CD14-positive monocyte (primary cell): ENCODE results near the gene BNC2. TPM values are rescaled to one million over a fixed set of nuclear protein-coding genes. Genes with fewer than 3 reads are reported as not detected.

Experiments
- DNase-seq, 3 donors: peaks; one replicate each; pipeline ENCODE4 v3.0.0-alpha.2; 2011 to 2022
- H2AFZ ChIP-seq: 2 replicates; pipeline ENCODE4 v1.6.0; 2012; ENCODE audit warnings: mild to moderate bottlenecking, low read depth, low read length, inconsistent platforms; ENCODE audit not compliant: insufficient read depth, poor library complexity, severe bottlenecking
- H3K27ac ChIP-seq, 2 donors: 1 replicate in 1 of 2; 2 replicates in 1 of 2; pipeline ENCODE4 v1.5.1; 2012 to 2013; ENCODE audit warnings: low read length in 2 of 2, control low read depth in 1 of 2, inconsistent platforms in 1 of 2, low read depth in 1 of 2, mild to moderate bottlenecking in 1 of 2
- H3K27me3 ChIP-seq, 2 donors: one replicate each; pipeline versions ENCODE4 v1.6.0 to v1.6.1; 2011 to 2013; ENCODE audit warnings: low read length in 2 of 2; ENCODE audit not compliant: control insufficient read depth in 2 of 2, insufficient read depth in 2 of 2
- H3K36me3 ChIP-seq, 2 donors: replicated peaks in 1 of 2; 1 replicate in 1 of 2; 2 replicates in 1 of 2; pipeline versions ENCODE4 v1.5.1 to v1.6.1; 2012 to 2013; ENCODE audit warnings: low read length in 2 of 2, control low read depth in 1 of 2, inconsistent platforms in 1 of 2, mild to moderate bottlenecking in 1 of 2; ENCODE audit not compliant: insufficient read depth in 2 of 2, control insufficient read depth in 1 of 2
- H3K4me1 ChIP-seq, 2 donors: 1 replicate in 1 of 2; 2 replicates in 1 of 2; pipeline versions ENCODE4 v1.5.1 to v1.6.1; 2012 to 2013; ENCODE audit warnings: low read length in 2 of 2, control low read depth in 1 of 2, inconsistent platforms in 1 of 2, mild to moderate bottlenecking in 1 of 2, moderate library complexity in 1 of 2; ENCODE audit not compliant: insufficient read depth in 2 of 2, control insufficient read depth in 1 of 2
- H3K4me2 ChIP-seq: replicated peaks from 2 replicates; pipeline ENCODE3; 2012; ENCODE audit warnings: low read length, moderate library complexity, mild to moderate bottlenecking; ENCODE audit not compliant: poor library complexity, severe bottlenecking; ENCODE audit errors: extremely low read depth
- H3K4me3 ChIP-seq, 3 experiments: fragments of 200-600 bp in 1 of 3; sonication (generic) in 1 of 3; replicated peaks in 1 of 3; 1 replicate in 2 of 3; 2 replicates in 1 of 3; pipeline ENCODE4 v1.5.1; 2011 to 2013; ENCODE audit warnings: low read length in 3 of 3, mild to moderate bottlenecking in 3 of 3, control low read depth in 2 of 3, low read depth in 2 of 3, inconsistent platforms in 1 of 3, moderate library complexity in 1 of 3
- H3K79me2 ChIP-seq: 2 replicates; pipeline ENCODE4 v1.6.0; 2012; ENCODE audit warnings: mild to moderate bottlenecking, control low read depth, inconsistent platforms, low read length, moderate library complexity; ENCODE audit not compliant: insufficient read depth
- H3K9ac ChIP-seq: 2 replicates; pipeline ENCODE4 v1.6.0; 2017; ENCODE audit warnings: low read length, mild to moderate bottlenecking; ENCODE audit not compliant: insufficient read depth, poor library complexity, severe bottlenecking
- H3K9me3 ChIP-seq, 2 donors: replicated peaks in 1 of 2; 1 replicate in 1 of 2; 2 replicates in 1 of 2; pipeline versions ENCODE4 v1.5.1 to v1.6.1; 2012 to 2013; ENCODE audit warnings: low read length in 2 of 2, control low read depth in 1 of 2; ENCODE audit not compliant: control insufficient read depth in 1 of 2, insufficient read depth in 1 of 2
- H4K20me1 ChIP-seq: 2 replicates; pipeline ENCODE4 v1.6.0; 2012; ENCODE audit warnings: mild to moderate bottlenecking, low read length, control low read depth, moderate library complexity; ENCODE audit not compliant: insufficient read depth
- H3K27ac Mint-ChIP-seq, 7 donors: one replicate each; pipeline ENCODE4 v1.8.0; 2020; ENCODE audit warnings: mild to moderate bottlenecking in 7 of 7, mixed read lengths in 7 of 7, moderate library complexity in 6 of 7, inconsistent platforms in 2 of 7
- H3K27me3 Mint-ChIP-seq, 3 donors: one replicate each; pipeline ENCODE4 v1.8.0; 2021 to 2022; ENCODE audit warnings: low read depth in 3 of 3, mild to moderate bottlenecking in 3 of 3, mixed read lengths in 3 of 3, moderate library complexity in 3 of 3, inconsistent platforms in 1 of 3
- H3K36me3 Mint-ChIP-seq, 2 donors: one replicate each; pipeline ENCODE4 v1.8.0; 2020; ENCODE audit warnings: mixed read lengths in 2 of 2, inconsistent platforms in 1 of 2, mild to moderate bottlenecking in 1 of 2
- H3K4me1 Mint-ChIP-seq: one replicate; pipeline ENCODE4 v1.8.0; 2020; ENCODE audit warnings: mild to moderate bottlenecking, mixed read lengths
- H3K4me3 Mint-ChIP-seq, 2 donors: one replicate each; pipeline ENCODE4 v1.8.0; 2020; ENCODE audit warnings: mild to moderate bottlenecking in 2 of 2, mixed read lengths in 2 of 2, moderate library complexity in 1 of 2
- H3K9me3 Mint-ChIP-seq, 7 donors: one replicate each; pipeline ENCODE4 v1.8.0; 2020 to 2022; ENCODE audit warnings: mixed read lengths in 7 of 7, mild to moderate bottlenecking in 6 of 7, moderate library complexity in 6 of 7, inconsistent platforms in 2 of 7
- CTCF ChIP-seq: fragments of 200-600 bp; IDR thresholded peaks from one replicate; pipeline ENCODE4 v1.8.0; 2022; ENCODE audit warnings: antibody characterized with exemption, mild to moderate bottlenecking
- WGBS: methylation state at CpG from one replicate; pipeline ENCODE4 v1.1.5; 2013; ENCODE audit warnings: missing lambda C conversion rate; ENCODE audit not compliant: insufficient coverage; 5-methylcytosine and 5-hydroxymethylcytosine counted together
- intact Hi-C, 2 donors: fragments of 100-400 bp; cut with micrococcal nuclease; formaldehyde crosslinking; loops; one replicate each; pipeline versions ENCODE4 v1.15.0 to v1.15.1; 2023
- polyA plus RNA-seq, 3 donors: library from polyadenylated mRNA; depleted of rRNA in 1 of 3; unstranded in 2 of 3; stranded (reverse) in 1 of 3; fragments of 300-500 nt in 2 of 3; fragments of >200 nt in 1 of 3; fragmentation: Illumina TruSeq in 2 of 3; gene quantifications; 1 replicate in 2 of 3; 2 replicates in 1 of 3; pipeline ENCODE4 v1.2.3, GENCODE V29; 2012 to 2021

BNC2 gene
- polyA plus RNA-seq, 3 donors = 0.01 TPM; not detected in 2

- DNase-seq = no peak
- no peak overlapping the region for H3K27ac Mint-ChIP-seq
- intact Hi-C loops = no loop called here
- Histone ChIP-seq H3K27me3 (no peaks in the 10 kb centered on the region), H4K20me1 (no peaks in the 10 kb centered on the region), H3K9ac (no peak overlapping the region), H3K36me3 (no peaks in the 10 kb centered on the region), H3K4me3 (no peak overlapping the region), H3K4me2 (no peak overlapping the region), H3K79me2 (no peaks in the 10 kb centered on the region), H3K4me1 (no peaks in the 10 kb centered on the region), H3K27ac (no peak overlapping the region), H2AFZ (no peak overlapping the region), H3K9me3 (no peaks in the 10 kb centered on the region)
- H3K4me3 Mint-ChIP-seq = no peak overlapping the region
- no peaks in the 10 kb centered on the region for H3K36me3 Mint-ChIP-seq
- no peaks in the 10 kb centered on the region for H3K4me1 Mint-ChIP-seq
- H3K9me3 Mint-ChIP-seq = peaks cover 0 to 3% (median 0%) of the 10 kb centered on the region in 7 donors
- peaks cover 0 to 4% (median 2%) of the 10 kb centered on the region in 3 donors for H3K27me3 Mint-ChIP-seq
- 90% methylated on average over 5 of the region's 6 CpGs for WGBS
- no peak for TF ChIP-seq CTCF
Measured at GRCh38 chr9:16787724-16788123, 82.7 kb downstream of the BNC2 start.

DNA sequence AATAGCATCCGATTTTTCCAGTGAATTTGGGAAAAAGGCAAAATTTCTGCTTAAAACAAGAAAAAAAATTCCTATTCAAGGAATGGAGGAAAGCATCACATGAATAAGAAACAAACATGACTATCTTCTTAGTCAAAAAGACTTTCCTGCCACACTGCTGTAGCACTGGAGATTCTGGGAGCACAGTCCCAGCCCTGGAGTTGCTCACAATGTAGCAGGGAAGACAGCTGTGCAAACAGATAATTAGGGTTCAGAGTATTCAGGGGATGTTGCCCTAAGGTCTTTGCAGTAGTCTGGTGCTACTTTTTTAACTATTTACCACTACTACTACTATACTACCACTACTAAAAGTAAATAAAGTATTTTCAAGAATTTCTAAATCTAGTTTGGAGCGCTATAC is 86.5 kb downstream of the BNC2 start:
- Histone ChIP-seq H3K4me2 (no peak overlapping the region), H3K9ac (no peak overlapping the region), H3K27ac (no peak overlapping the region), H3K27me3 (no peaks in the 10 kb centered on the region), H3K79me2 (no peaks in the 10 kb centered on the region), H2AFZ (no peak overlapping the region), H3K9me3 (no peaks in the 10 kb centered on the region), H3K4me1 (no peaks in the 10 kb centered on the region), H4K20me1 (no peaks in the 10 kb centered on the region), H3K4me3 (no peak overlapping the region), H3K36me3 (no peaks in the 10 kb centered on the region)
- no peak overlapping the region for H3K27ac Mint-ChIP-seq
- peaks cover 0 to 3% (median 2%) of the 10 kb centered on the region in 3 donors for H3K27me3 Mint-ChIP-seq
- intact Hi-C loops = no loop called here
- no peak overlapping the region for H3K4me3 Mint-ChIP-seq
- no peaks in the 10 kb centered on the region for H3K4me1 Mint-ChIP-seq
- no peak for TF ChIP-seq CTCF
- no peak for DNase-seq
- peaks cover 0 to 6% (median 0%) of the 10 kb centered on the region in 7 donors for H3K9me3 Mint-ChIP-seq
- no peaks in the 10 kb centered on the region for H3K36me3 Mint-ChIP-seq
- no CpG with 5 or more reads among the region's 2 CpGs for WGBS
